ENCODE data around the gene PROM1.

PROM1 gene, protein sequence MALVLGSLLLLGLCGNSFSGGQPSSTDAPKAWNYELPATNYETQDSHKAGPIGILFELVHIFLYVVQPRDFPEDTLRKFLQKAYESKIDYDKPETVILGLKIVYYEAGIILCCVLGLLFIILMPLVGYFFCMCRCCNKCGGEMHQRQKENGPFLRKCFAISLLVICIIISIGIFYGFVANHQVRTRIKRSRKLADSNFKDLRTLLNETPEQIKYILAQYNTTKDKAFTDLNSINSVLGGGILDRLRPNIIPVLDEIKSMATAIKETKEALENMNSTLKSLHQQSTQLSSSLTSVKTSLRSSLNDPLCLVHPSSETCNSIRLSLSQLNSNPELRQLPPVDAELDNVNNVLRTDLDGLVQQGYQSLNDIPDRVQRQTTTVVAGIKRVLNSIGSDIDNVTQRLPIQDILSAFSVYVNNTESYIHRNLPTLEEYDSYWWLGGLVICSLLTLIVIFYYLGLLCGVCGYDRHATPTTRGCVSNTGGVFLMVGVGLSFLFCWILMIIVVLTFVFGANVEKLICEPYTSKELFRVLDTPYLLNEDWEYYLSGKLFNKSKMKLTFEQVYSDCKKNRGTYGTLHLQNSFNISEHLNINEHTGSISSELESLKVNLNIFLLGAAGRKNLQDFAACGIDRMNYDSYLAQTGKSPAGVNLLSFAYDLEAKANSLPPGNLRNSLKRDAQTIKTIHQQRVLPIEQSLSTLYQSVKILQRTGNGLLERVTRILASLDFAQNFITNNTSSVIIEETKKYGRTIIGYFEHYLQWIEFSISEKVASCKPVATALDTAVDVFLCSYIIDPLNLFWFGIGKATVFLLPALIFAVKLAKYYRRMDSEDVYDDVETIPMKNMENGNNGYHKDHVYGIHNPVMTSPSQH

DNA sequence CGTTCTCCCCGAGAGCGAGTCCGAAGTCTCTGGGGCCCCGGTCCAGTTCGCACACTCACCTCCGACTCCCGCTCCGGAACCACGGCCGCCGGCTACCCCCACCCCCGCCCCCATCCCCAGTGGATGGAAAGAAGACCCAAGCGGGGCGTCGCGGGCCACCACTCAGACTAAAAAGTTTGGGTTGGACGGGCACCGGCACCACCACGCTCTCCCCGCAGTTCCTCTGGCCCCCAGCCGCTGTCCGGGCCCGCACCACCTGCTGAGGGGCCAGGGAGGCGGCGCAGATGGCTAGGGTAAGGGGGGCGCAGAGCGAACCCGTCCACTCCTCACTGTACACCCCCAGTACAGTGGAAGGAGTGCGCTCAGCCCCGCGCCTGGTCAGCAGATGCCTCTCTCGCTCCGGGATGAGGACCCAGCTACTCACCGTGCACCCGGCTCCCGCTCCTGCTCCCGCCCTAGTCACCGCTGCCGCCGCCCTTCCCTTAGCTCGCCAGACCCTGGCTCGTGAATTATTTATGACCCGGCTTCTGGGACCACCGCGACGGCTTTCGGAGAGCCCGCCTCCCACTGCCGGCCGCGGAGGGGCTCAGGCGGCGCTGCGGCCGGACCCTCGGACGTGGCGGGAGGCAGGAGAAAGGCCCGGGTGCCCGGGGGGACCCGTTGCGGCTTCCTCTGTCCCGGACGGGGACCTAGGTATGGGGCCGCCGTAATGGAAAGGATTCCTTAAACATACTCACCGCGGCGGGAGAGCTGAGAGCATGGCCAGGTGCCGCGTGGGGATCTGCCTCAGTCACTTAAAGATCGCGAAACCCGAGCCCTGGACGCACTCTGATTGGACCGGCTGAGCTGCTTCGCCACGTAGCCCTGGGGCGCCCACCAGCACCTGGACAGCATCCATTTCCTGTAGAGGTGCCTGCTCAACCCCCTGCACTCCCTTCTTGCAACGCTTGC lies at the start of gene PROM1:
Gene PROM1, minus strand, starts transcription at position 783 of the 951 bp plus-strand sequence. CDS start 8,117 bp downstream, outside the sequence.
- no peak for DNase-seq (ENCODE audit: low read depth in 1 of 2, low spot score in 1 of 2)

DNA sequence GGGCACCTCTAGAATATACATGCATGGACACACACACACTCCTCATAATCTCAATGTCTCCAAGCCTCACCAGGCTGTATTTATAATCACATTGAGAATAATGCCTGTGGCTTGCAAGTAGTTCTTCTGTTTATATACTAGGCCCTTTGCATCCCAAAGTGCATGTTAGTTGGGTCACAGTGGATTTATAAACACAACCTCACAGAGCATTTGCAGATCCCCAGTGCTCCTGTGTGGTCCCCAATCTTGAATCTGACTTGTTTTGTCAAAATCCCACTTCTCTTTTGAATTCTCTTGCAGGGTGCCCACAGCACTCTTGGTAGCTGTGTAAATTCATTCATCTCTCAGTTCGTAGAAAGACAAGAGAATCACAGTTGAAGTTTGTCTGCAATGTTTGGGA lies 49.6 kb upstream of the PROM1 start:
- no peak for DNase-seq (ENCODE audit: low read depth in 1 of 2, low spot score in 1 of 2)

DNA sequence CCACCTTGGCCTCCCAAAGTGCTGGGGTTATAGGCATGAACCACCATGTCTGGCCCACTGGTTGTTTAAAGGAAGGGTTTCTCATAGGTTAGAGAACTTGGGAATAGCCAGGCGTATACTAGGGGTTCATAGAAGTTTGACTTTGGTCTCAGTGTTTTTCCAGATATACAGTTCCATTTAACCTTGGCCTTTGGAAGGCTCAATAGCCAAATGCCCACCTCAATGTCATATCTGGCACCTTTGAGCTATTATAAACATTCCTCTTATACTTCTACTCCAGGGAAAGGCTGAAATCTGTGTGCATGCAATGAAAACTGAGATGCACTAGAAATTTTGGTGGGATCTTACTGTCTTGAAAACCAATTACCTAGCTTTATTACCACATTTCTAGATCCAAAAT lies 47.5 kb upstream of the PROM1 start:
- no peak for DNase-seq (ENCODE audit: low read depth in 1 of 2, low spot score in 1 of 2)

DNA sequence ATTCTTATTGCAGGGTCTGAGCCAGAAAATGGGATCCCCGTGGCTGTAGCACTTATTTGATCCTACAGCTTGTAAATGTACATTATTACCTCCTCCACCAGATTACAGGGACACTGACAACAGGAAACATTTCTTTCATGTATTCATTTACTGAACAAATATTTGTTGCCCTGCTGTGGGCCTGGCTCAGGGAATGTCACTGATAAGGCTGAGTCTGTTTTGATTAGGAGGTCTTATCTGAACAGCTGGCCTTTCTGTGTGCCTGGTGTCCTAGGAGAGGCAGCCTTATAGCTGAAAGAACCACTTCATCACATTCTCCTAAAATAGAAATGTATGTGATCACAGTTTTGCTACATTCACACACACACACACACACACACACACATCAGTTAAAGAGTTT lies 45.5 kb upstream of the PROM1 start:
- DNase-seq (ENCODE audit: low read depth in 1 of 2, low spot score in 1 of 2), result no peak

DNA sequence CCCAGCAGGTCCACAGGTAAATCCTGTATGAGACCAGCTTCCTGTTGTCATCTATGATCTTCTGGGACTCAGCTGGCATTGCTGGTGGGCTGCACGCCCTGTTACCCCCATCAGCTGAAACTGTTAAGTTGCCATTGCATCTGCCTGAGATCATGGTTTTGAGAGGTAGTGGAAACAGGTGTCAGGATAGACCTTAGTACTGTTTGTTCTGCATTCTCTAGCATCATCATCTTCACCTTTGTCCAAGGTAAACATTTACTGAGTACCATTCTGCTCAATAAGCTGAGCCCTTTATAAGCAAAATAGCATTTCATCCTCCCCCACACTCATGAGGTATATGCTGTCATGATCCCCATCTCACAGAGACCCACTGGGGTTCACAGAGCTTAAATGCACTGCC lies 42.9 kb upstream of the PROM1 start:
- no peak for DNase-seq (ENCODE audit: low read depth in 1 of 2, low spot score in 1 of 2)

DNA sequence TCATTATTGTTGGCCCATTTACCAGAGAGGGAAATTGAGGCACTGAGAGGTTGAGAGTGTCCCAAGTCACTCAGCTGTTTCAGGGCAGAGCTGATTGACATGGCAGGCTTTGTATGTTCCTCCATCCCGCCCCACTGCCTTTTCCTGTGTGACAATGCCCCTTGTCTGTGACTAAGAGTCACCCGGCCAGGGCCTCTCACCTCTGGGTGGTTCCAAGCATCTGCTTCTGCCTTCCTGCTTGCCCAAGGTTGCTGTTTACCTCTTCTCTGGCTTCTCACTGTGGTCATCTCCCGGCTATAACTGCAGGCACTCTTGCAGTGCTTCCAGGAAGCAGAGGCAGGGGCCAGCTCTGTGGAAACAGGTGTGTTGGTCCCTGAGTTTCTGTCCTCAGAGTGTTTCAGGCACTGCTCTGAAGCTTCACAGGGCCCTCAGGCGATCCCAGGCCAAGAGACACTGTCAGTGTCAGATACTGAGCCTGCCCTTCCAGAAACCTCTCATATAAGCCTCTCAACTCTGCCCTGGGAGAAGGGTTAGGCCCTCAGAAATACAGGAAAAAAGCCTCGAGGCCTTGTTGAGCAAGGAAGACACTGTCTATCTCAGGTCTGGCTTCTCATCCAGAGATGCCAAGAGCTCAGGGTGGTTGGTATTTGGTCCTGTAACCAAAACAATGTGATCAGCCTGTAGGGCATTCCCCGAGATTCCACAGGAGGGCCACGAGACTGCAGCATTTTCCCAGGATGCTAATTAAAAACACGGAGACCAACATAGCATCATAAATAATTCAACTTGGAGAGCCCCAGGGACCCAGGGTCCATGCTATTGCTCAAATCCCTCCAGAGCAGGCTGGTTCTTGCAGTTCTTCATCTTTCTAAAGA lies 42.0 kb upstream of the PROM1 start:
- DNase-seq (ENCODE audit: low read depth in 1 of 2, low spot score in 1 of 2), result no peak

DNA sequence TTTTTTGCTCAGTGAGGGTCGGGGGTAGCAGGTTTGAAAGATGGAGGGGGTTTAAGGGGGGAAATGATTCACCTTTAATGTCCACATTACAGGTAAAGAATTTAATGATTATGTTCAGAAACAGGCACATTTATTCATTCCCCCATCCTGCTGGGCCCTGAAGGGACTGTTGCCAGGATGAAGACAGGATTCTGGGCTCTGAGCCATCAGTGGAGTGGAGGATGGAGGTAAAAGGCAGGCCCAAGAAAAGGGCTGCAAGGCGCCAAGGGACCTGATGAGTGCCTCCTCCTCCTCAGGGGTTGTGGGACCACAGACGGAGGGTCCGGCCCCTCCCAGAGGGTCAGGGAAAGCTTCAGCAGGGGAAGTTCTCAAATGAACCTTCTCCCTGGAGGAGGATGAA lies 40.4 kb upstream of the PROM1 start:
- DNase-seq (ENCODE audit: low read depth in 1 of 2, low spot score in 1 of 2), result no peak

DNA sequence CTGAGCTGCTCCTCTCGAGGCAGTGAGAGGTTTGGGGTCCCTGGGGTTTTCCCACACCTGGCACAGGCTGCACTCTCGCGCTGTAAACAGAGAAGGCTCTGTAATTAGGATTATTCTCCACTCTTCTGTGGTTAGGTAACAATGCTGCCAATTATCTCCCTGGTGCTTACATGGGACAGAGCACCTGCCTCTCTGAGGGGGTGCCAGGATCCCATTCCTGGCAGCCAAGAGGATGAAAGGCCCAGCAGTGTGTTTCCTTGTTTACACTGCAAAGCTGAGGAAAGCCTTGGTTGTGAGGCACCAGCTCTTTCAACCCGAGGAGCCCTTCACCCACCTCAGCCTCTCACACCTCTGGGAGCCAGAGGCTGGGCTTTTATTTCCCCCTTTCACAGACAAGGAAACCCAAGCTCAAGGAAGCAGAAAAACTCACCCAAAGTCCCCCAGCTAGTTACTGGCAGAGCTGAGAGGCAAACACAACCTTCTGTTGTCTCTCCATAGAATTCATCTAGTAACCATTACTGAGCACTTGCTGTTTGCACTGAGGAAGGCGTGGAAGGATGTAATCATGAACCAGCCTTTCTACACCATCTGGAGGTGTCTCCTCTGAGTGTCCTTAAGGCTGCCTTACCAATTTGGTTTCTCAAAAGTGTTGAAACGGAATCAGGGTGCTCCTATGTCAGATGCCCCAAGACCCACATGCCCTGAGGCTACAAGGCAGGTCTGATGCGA lies 39.7 kb upstream of the PROM1 start:
- no peak for DNase-seq (ENCODE audit: low read depth in 1 of 2, low spot score in 1 of 2)

DNA sequence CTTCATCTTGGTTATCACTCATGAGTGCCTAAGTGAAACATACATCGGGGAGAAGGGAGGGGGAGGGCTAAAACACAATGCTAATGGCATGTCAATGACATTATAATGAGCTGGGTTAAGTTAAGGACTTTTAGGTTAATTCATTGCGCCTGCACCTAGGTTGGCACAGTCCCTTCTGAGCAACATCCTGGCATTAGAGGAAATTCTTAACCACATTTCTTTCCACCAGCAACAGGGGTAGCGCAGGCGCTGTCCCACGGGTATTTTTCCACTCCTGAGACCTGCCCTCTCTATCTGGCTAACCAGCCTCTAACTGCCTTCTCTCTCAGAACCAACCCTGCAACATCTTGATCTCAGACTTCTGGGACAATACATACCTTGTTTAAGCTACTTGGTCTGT lies 39.0 kb upstream of the PROM1 start:
- peak in 1 of 2 donors; percentile 37 for DNase-seq (ENCODE audit: low read depth in 1 of 2, low spot score in 1 of 2)

DNA sequence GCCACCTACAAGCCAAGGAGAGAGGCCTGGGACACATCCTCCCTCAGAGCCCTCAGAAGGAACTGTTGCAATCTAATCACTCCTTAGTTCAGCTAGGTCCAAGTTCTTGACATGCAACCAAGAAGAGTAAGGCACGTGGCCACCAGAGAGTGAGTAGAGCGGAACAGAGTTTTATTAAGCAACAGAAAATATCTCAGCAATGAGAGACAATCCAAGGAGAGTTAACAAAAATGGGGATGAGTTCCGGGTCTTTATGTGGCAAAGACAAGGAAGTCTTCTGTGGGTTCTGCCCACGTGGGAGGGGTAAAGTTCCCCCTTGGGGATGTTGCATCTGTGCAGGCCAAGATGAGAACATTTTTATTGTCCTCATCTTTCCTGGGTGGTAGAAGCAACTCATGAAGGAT lies 38.5 kb upstream of the PROM1 start:
- DNase-seq (ENCODE audit: low read depth in 1 of 2, low spot score in 1 of 2), result no peak

DNA sequence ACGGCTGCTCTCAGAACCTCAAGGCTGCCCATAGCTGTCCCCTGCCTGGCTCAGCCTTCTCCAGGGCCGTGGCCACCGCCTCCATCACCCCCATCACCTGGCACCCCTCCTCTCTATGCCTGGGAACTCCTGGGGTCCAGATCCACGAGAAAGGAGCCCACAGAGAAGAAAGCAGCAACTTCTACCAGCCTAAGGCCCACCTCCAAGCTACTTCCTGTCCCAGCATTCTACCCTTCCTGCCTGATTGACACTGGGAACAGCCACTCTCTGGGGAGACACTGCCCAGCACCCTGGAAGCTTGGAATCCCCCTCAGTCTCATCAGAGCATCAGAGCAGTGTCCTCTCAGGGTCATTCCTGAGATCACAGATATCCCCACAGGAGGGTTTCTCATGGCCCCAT lies 36.9 kb upstream of the PROM1 start:
- DNase-seq (ENCODE audit: low read depth in 1 of 2, low spot score in 1 of 2), result no peak

DNA sequence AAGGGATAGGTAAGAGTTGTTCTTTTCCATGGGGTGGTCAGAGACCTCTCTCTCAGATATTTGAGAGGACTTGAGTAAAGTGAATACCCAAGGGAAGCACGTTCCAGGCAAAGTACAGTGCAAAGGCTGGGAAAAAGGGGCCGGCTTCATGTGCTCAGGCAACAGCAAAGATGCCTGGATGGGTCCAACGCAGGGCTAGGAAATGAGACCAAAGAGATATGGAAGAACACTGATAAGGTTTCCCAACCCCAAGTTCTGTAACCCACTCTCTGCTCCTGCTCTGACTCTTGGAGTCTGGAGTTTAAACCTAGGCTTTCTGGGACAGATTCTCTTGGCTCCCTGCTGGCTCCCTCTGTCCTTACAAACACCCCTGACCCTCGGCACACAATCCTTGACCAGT lies 36.2 kb upstream of the PROM1 start:
- no peak for DNase-seq (ENCODE audit: low read depth in 1 of 2, low spot score in 1 of 2)

DNA sequence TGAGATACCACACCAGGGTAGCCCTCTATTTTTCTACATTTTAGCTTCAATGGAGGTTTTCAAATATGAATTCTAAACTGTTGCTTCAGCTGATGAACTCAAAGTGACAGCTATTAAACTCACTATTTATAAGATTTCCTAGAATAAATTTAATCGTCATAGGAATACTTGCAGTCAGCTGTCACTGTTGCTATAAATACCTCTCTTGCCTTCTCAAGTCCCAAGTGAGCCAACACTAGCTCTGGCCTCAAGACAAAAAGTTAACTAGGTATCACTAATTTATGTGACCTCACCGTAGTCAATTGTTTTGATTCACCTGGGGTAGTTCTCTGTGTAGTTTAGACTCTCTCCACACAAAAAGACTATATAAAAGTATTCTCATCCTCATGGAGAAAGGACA lies 34.3 kb upstream of the PROM1 start:
- no peak for DNase-seq (ENCODE audit: low read depth in 1 of 2, low spot score in 1 of 2)

DNA sequence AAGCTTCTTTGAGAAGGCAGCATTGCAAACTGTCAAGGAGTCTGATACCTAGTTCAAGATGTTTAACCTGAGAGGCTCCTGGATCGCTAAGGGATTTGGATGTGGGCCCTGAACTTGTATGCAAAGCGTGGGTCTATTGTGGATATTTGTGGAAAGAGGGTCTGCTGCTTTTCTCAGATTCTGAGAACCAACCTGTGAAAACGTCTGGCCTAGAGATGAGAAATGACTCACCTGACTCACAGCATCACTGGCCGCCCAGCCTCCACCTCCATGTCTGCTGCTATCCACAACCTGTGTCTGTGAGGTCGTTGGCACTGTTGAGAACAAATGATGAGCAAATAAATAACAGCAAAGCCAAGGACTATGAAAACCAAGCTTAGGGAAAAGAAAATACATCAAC lies 33.3 kb upstream of the PROM1 start:
- no peak for DNase-seq (ENCODE audit: low read depth in 1 of 2, low spot score in 1 of 2)

DNA sequence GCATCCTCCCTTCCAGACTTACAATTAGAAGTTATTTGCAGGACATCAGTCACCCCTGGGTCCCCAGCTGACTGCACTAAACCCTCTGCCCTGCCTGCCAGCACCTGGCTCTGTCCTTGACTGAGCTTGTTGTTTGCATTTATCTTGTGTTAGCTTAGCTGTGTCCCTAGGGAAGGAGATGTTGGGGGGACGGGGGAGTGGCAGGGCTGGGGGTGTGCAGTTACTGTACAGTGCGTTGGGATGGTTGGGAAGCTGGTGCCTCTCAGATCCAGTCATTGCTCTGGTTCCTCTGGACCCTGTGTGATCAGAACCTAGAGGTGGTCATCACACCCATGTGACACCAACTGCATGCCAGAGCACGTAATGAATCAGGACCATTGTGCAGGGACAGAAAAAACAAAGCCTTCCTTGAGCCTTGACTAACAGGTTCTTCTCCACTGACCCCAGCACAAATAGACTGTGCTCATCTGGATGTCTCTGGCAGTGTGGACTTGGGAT lies 32.7 kb upstream of the PROM1 start:
- no peak for DNase-seq (ENCODE audit: low read depth in 1 of 2, low spot score in 1 of 2)

DNA sequence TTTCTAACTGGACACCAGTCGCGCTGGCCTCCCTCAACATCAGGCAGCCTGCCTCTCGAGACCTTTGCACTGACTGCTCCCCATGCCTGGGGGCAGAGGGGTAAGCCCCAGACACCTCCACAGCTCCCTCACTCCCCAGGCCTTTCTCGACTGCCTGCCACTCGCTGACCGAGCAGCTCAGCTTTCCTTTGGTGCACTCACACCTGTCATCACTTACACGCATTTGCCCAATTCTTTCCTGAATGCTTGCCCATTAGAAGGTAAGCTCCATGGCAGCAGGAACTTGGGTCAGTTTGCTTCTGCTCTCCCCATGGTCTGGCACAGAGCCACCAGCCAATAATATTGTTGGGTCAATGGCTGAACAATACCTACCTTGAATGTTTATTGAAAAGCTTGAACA lies 32.2 kb upstream of the PROM1 start:
- no peak for DNase-seq (ENCODE audit: low read depth in 1 of 2, low spot score in 1 of 2)

DNA sequence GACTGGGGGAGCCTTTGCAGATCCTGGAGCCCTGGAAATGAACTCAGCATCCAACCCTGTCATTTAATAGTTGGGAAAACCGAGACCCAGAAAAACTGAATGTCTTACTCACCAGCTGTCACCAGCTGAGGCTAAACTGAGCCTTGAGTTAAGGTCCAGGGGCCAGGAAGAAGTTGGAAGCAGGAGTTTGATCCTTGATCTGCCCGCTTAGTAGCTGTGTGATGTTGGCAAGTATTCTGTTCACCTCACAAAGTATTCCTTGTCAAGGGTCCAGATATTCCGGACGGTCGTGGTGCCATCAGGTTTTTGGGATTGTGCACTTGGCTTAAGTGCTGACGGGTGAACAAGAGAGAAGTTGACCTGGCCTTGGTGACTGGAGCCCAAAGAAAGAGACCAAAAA lies 30.7 kb upstream of the PROM1 start:
- no peak for DNase-seq (ENCODE audit: low read depth in 1 of 2, low spot score in 1 of 2)

DNA sequence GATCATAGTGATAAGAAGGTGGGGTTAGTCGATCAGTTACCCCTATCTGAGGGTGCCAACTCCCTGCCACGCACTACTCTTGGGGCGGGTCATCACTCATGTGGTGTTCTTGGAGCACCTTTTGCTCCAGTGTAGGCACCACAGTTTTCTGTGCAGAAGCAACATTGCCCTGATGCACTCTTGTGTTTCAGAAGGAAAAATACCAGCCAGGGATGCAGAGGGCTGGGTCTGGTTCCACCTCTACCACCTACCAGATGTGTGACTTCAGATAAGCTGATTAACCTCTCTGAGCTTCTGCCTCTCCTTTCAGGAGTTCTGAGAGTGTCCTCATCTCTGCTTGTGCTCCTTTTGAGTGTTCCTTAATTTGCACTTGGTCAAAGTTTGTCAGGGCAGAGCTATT lies 29.9 kb upstream of the PROM1 start:
- no peak for DNase-seq (ENCODE audit: low read depth in 1 of 2, low spot score in 1 of 2)

DNA sequence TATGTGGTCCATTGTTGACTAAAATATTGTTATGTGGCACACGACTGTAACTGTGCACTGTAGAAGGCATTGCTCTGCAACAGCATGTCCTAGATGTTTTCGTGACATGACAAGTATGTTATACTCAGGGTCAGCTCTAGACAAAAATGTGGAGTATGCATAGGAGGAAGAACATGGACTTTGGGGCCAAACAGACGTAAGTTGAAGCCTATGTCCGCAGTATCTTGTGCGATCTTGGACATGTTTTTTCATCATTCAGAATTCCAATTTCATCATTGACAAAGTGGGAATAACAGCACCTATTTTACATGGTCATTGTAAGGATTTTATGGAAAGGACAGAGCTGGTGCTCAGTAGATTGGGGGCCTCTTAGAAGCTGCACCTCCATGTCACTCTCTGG lies 27.7 kb upstream of the PROM1 start:
- no peak for DNase-seq (ENCODE audit: low read depth in 1 of 2, low spot score in 1 of 2)
